Lower leg skin (tissue), 4 donors: ENCODE measurements around the gene PRICKLE2. TPM values are rescaled to one million over a fixed set of nuclear protein-coding genes. Genes with fewer than 3 reads are reported as not detected.

Experiments used
- DNase-seq, 2 donors: peaks; one replicate each; pipeline ENCODE4 v3.0.0-alpha.2; 2019; ENCODE audit warnings: low spot score in 2 of 2
- H3K4me3 ChIP-seq: fragments of 200-600 bp; sonication (generic); 2 replicates; pipeline ENCODE4 v1.5.1; 2017; ENCODE audit warnings: mild to moderate bottlenecking, low read depth; ENCODE audit not compliant: poor library complexity, severe bottlenecking
- CTCF ChIP-seq, 3 donors: fragments of 450-650 bp; IDR thresholded peaks; one replicate each; pipeline ENCODE4 v1.5.1; 2016; ENCODE audit warnings: antibody characterized with exemption in 3 of 3, mild to moderate bottlenecking in 3 of 3, moderate library complexity in 2 of 3
- POLR2A ChIP-seq, 2 donors: fragments of 450-650 bp; IDR thresholded peaks; one replicate each; pipeline ENCODE4 v1.6.1; 2016 to 2017; ENCODE audit warnings: antibody characterized with exemption in 2 of 2, mild to moderate bottlenecking in 1 of 2, moderate library complexity in 1 of 2
- WGBS, 2 donors: methylation state at CpG; one replicate each; pipeline ENCODE4 v1.1.5; 2018; 5-methylcytosine and 5-hydroxymethylcytosine counted together
- intact Hi-C: fragments of 100-400 bp; cut with DNase I; formaldehyde crosslinking; loops from one replicate; pipeline ENCODE4 v1.15.0; 2023; ENCODE audit warnings: low total_unique reads
- total RNA-seq, 4 donors: library from RNA; depleted of rRNA; stranded (reverse); fragments of >200 nt; gene quantifications; one replicate each; pipeline ENCODE4 v1.1.0, GENCODE V29; 2016

Gene PRICKLE2
- total RNA-seq, 4 donors from 2014 or later, result 10.2 to 18.7 (median 11.7) TPM

- TF ChIP-seq CTCF (IDR thresholded peaks at IDR 0.05) (no peak), POLR2A (IDR thresholded peaks at IDR 0.05) (no peak)
- intact Hi-C loops, result loop anchor here (5.0 to 10.0 kb wide), 2 partner anchors 197 to 1695 kb away; no protein-coding TSS in a partner anchor
- no peak overlapping the region for H3K4me3 ChIP-seq
- no peak for DNase-seq
- WGBS, 2 donors, result 44 to 69% methylated on average over 2 of the region's 2 CpGs
Measured at GRCh38 chr3:64199932-64200331, 25.3 kb downstream of the PRICKLE2 start.

- 94 to 95% methylated on average over 5 of the region's 5 CpGs for WGBS, 2 donors
- no peak for DNase-seq
- no peak overlapping the region for H3K4me3 ChIP-seq
- intact Hi-C loops, result loop anchor here (5.0 kb wide), 1 partner anchor 201 kb away; no protein-coding TSS in a partner anchor
- no peak for TF ChIP-seq POLR2A (IDR thresholded peaks at IDR 0.05)
- TF ChIP-seq CTCF (IDR thresholded peaks at IDR 0.05), result no peak
Measured at GRCh38 chr3:64196236-64196929, 28.9 kb downstream of the PRICKLE2 start.

- no peak for DNase-seq
- intact Hi-C loops, result loop anchor here (5.0 kb wide), 1 partner anchor 202 kb away; no protein-coding TSS in a partner anchor
- H3K4me3 ChIP-seq, result no peak overlapping the region
- WGBS, 2 donors, result 95 to 96% methylated on average over 1 of the region's 1 CpG
- TF ChIP-seq CTCF (IDR thresholded peaks at IDR 0.05), result no peak
- no peak for TF ChIP-seq POLR2A (IDR thresholded peaks at IDR 0.05)
Measured at GRCh38 chr3:64195789-64196188, 29.5 kb downstream of the PRICKLE2 start.

GRCh38 chr3:64191822-64192221, 33.4 kb downstream of the PRICKLE2 start:
- no peak for DNase-seq
- no peak overlapping the region for H3K4me3 ChIP-seq
- 92 to 94% methylated on average over 6 of the region's 6 CpGs for WGBS, 2 donors
- intact Hi-C loops, result no loop called here
- TF ChIP-seq POLR2A (IDR thresholded peaks at IDR 0.05) (no peak), CTCF (IDR thresholded peaks at IDR 0.05) (no peak)

GRCh38 chr3:64190517-64191515, 34.5 kb downstream of the PRICKLE2 start:
- DNase-seq, result no peak
- intact Hi-C loops, result no loop called here
- H3K4me3 ChIP-seq, result no peak overlapping the region
- no peak for TF ChIP-seq CTCF (IDR thresholded peaks at IDR 0.05)
- TF ChIP-seq POLR2A (IDR thresholded peaks at IDR 0.05), result no peak
- WGBS, 2 donors, result 56 to 63% methylated on average over 8 of the region's 8 CpGs
